GM19238 (cell line): ENCODE data around the gene SLC45A1.

Source experiments
- DNase-seq: peaks from one replicate; pipeline ENCODE4 v3.0.0; 2011; ENCODE audit warnings: low spot score; ENCODE audit not compliant: insufficient read length

Gene SLC45A1

GRCh38 chr1:8311068-8311718, 6.7 kb upstream of the SLC45A1 start:
- DNase-seq = no peak

- no peak for DNase-seq
These were observed 5.4 kb upstream of the SLC45A1 start for GRCh38 chr1:8312235-8313218.

DNA sequence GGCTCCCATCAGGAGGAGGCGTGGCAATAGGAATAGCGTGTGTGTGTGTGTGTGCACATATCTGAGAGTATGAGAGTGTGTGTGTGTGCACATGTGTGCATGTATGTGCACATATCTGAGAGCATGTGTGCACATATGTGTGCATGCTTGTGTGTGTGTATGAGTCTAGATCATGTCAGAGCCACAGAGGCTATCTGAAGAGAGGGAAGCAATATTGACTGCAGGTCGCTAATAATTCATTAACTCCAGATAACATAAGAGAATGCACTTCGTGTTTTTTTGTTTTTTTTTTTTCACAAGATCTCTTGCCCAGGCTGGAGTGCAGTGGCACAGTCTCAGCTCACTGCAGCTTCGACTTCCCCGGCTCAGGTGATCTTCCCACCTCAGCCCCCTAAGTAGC, 4.7 kb upstream of the SLC45A1 start:
- no peak for DNase-seq

GRCh38 chr1:8314346-8315280, 3.3 kb upstream of the SLC45A1 start:
- peak; percentile 64 for DNase-seq

DNA sequence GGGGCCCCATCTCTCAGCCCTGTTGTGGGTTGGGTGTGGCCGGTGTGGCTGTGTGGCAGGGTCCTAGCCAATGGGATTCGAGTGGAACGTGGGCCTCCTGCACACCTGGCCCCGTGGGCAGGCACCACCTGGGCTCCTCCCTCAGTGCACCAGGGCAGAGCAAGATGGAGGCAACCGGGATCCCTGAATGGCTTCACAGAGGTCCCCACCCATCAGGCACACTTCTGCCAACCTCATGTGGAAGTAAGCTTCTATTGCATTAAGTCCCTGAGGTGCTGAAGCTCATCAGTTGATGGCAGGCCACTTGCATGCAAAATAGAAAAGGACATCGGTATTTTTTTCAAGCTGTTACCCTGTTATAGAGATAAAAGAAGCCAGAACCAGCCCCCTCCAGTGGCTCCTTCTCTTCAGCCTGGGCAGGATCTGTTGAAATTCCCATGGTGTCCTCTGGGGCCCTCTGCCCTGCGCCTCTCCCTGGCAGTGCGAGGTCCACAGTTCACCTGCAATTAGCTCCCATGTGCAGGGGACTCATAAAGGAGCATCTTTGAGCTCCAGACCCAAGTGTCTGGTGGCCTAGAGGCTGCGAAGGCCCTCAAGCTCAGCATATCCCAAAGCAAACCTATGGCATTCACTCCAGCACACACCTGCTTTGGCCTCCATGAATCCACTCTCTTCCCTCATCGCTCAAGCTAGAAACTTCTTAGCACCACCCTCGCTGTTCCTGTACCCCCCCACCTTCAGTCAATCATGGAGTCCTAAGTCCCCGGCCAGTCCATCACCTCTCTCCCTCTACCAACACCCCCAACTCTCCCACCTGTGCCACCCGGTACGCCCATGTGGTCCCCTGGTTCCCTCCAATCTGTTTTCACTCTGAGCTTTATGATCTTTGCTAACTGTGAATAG, 2.1 kb upstream of the SLC45A1 start:
- no peak for DNase-seq

GRCh38 chr1:8318436-8318835, 522 bp downstream of the SLC45A1 start:
- no peak for DNase-seq

- no peak for DNase-seq
These were observed 3.7 kb downstream of the SLC45A1 start for GRCh38 chr1:8321612-8322011.

- no peak for DNase-seq
These were observed 5.8 kb downstream of the SLC45A1 start for GRCh38 chr1:8323706-8324105.

DNA sequence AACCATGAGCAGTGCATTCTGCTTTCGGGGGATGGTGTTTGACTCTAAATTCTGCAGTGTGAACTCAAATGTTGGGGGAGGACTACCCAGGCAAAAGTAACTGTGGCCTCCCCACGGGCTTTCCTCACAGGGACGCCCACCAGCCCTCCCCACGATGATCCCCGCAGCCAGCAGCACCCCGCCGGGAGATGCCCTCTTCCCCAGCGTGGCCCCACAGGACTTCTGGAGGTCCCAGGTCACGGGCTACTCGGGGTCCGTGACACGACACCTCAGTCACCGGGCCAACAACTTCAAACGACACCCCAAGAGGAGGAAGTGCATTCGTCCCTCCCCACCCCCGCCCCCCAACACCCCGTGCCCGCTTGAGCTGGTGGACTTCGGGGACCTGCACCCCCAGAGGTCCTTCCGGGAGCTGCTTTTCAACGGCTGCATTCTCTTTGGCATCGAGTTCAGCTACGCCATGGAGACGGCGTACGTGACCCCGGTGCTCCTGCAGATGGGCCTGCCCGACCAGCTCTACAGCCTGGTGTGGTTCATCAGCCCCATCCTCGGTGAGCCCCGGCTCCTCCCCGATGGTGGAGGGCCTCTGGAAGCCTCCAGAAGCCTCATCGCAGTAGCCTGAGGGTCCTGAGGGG, 6.4 kb downstream of the SLC45A1 start:
- no peak for DNase-seq

- no peak for DNase-seq
These were observed 7.9 kb downstream of the SLC45A1 start for GRCh38 chr1:8325771-8326170.

DNA sequence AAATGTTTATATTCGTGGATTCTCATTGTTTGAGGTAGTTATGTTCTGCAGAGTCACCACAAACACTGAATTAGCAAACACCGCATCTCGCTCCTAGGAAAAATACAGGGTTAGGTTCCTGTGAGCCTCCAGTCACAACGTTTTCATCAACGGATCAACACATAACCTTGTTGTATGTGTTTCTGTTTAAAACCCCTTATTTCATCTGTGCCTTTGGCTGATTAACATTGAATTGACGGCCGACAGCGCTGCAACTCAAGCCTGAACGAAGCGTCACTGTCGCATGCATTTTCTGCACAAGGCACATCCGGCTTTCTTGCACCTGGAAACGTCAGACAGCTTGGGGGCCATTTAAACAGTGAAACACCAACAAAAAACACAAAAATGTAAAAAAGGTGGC, 8.4 kb downstream of the SLC45A1 start:
- DNase-seq = no peak

- no peak for DNase-seq
These were observed 10.4 kb downstream of the SLC45A1 start for GRCh38 chr1:8328271-8328670.

- DNase-seq = no peak
These were observed 11.5 kb downstream of the SLC45A1 start for GRCh38 chr1:8329439-8329838.

DNA sequence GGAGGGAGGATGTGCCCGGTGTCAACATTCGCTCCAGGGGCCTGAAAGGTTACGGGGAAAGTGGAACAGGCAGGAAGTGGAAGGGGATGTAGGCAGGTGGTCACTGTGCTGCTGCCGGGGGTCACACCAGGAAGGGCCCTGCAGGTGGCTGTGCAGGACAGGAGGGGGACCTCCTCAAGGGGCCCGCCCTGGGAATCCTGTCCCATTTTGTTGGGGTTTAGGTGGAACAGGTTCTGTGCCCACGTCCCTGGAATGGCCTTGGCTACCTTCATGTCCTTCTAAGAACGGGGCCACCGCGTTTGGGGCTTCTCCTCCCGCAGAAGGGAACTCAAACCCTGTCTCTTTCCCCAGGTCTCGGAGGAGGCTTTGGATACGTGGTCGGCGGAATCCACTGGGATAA, 11.9 kb downstream of the SLC45A1 start:
- DNase-seq = no peak

DNA sequence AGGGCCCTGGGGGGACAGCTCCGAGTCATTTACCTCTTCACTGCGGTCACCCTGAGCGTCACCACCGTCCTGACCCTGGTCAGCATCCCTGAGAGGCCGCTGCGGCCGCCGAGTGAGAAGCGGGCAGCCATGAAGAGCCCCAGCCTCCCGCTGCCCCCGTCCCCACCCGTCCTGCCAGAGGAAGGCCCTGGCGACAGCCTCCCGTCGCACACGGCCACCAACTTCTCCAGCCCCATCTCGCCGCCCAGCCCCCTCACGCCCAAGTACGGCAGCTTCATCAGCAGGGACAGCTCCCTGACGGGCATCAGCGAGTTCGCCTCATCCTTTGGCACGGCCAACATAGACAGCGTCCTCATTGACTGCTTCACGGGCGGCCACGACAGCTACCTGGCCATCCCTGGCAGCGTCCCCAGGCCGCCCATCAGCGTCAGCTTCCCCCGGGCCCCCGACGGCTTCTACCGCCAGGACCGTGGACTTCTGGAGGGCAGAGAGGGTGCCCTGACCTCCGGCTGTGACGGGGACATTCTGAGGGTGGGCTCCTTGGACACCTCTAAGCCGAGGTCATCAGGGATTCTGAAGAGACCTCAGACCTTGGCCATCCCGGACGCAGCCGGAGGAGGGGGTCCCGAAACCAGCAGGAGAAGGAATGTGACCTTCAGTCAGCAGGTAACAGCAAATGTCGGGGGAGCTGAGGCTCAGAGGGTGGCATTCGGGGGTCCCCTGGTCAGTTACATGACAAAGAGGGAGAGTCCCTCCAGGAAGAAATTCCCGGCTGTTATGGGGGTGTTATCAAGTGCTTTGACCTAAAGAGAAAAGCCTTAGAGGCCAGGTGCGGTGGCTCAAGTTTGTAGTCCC, 12.6 kb downstream of the SLC45A1 start:
- no peak for DNase-seq

DNA sequence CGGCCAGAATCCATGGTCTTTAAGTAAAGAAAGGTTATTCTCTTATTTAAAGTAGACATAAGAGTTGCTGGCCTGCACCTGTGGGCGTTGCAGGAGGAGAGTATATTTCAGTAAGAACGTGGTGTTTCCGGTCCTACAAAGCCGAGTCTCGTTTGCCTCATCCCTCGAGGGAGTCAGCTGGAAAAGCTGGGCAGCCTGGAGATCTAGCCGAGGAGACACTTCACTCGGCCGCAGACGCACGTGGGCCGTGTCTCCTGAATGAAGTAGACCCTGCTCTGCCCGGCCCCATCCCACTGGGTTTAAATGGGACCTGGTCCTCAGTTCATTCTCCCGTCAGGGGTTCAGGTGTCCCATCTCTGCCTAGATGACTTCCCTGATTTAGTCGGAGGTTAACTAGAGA, 14.9 kb downstream of the SLC45A1 start:
- no peak for DNase-seq

DNA sequence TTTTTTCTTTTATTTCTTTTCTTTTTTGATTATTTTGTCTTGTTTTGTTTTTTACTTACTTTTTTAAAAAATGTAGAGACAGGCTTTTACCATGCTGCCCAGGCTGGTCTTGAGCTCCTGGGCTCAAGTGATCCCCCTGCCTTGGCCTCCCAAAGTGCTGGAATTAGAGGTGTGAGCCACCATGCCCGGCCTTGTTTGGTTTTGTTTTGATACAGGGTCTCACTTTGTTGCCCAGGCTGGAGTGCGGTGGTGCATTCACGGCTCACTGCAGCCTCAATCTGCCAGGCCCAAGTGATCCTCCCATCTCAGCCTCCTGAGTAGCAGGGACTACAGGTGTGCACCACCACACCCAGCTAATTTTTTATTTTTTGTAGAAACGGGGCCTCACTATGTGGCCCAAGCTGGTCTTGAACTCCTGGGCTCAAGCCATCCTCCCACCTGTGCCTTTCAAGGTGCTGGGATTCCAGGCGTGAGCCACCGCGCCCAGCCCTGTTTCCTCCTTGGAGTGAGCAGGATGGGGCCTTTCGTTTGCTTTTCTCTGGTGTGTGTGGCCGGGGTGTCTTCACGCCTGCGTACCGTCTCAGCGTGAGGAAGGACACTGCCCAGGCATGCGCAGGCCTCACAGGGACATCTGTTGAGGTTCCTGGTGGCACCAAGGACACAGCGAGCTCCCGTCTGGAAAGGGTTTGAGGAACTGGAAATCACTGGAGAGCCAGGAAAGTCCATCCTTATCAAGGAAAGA, 15.5 kb downstream of the SLC45A1 start:
- DNase-seq = no peak

- DNase-seq = no peak
These were observed 16.4 kb downstream of the SLC45A1 start for GRCh38 chr1:8334106-8334851.
